ENCODE measurements around the gene QPCT. TPM values are rescaled to one million over a fixed set of nuclear protein-coding genes. Genes with fewer than 3 reads are reported as not detected.

The QPCT gene
- total RNA-seq, 4 donors from 2014 or later = 33.4 to 88.1 (median 56.0) TPM

DNA sequence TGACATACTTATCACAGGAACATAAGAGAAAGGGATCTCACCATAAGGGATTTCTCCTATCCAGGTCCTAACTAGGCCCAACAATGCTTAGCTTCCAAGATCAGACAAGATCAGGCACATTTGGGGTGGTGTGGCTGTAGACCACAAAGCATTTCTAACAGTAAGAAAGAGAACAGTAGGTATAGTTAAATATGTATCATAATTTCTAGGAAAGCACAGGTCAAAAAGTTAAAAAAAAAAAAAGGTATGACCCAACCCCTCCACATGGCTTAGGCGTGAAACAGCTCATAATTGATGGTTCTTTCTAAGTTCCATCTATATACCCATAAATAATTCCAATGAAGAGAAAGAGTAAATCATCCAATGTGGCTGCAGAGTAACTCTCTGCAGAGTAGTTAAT, 26.7 kb upstream of the QPCT start:
- WGBS, 2 donors = 85% methylated on average over 1 of the region's 1 CpG
- no peak overlapping the region for H3K4me3 ChIP-seq (ENCODE audit: low read depth, poor library complexity, severe bottlenecking)
- intact Hi-C loops (cut with DNase I; ENCODE audit: low total_unique reads) = no loop called here
- DNase-seq (ENCODE audit: low spot score in 2 of 2) = no peak
- TF ChIP-seq, protein P1, sequence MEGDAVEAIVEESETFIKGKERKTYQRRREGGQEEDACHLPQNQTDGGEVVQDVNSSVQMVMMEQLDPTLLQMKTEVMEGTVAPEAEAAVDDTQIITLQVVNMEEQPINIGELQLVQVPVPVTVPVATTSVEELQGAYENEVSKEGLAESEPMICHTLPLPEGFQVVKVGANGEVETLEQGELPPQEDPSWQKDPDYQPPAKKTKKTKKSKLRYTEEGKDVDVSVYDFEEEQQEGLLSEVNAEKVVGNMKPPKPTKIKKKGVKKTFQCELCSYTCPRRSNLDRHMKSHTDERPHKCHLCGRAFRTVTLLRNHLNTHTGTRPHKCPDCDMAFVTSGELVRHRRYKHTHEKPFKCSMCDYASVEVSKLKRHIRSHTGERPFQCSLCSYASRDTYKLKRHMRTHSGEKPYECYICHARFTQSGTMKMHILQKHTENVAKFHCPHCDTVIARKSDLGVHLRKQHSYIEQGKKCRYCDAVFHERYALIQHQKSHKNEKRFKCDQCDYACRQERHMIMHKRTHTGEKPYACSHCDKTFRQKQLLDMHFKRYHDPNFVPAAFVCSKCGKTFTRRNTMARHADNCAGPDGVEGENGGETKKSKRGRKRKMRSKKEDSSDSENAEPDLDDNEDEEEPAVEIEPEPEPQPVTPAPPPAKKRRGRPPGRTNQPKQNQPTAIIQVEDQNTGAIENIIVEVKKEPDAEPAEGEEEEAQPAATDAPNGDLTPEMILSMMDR (IDR thresholded peaks at IDR 0.05) = no peak
- TF ChIP-seq POLR2A (IDR thresholded peaks at IDR 0.05) = no peak

DNA sequence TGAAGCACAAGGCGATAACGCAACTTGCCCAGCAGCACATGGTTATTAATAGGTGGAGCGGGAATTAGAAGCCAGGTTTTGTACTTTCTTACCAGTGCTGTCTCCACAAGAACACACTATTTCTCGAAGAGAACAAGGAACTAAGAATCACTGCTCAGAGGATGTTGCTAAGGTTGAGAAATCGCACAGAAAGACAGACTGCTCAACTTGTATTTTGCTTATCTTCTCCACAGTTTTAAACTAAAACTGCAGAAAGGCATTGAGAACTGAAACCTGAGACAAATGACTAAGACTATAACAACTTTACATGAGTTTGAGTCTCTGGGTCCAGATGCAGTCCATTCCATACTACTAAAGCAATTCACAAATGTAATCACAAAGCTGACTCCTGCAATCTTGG, 26.0 kb upstream of the QPCT start:
- WGBS, 2 donors = 37 to 45% methylated on average over 5 of the region's 5 CpGs
- no peak for DNase-seq (ENCODE audit: low spot score in 2 of 2)
- H3K4me3 ChIP-seq (ENCODE audit: low read depth, poor library complexity, severe bottlenecking) = no peak overlapping the region
- TF ChIP-seq POLR2A (IDR thresholded peaks at IDR 0.05) = no peak
- TF ChIP-seq, protein P1 (IDR thresholded peaks at IDR 0.05) = no peak
- intact Hi-C loops (cut with DNase I; ENCODE audit: low total_unique reads) = no loop called here

DNA sequence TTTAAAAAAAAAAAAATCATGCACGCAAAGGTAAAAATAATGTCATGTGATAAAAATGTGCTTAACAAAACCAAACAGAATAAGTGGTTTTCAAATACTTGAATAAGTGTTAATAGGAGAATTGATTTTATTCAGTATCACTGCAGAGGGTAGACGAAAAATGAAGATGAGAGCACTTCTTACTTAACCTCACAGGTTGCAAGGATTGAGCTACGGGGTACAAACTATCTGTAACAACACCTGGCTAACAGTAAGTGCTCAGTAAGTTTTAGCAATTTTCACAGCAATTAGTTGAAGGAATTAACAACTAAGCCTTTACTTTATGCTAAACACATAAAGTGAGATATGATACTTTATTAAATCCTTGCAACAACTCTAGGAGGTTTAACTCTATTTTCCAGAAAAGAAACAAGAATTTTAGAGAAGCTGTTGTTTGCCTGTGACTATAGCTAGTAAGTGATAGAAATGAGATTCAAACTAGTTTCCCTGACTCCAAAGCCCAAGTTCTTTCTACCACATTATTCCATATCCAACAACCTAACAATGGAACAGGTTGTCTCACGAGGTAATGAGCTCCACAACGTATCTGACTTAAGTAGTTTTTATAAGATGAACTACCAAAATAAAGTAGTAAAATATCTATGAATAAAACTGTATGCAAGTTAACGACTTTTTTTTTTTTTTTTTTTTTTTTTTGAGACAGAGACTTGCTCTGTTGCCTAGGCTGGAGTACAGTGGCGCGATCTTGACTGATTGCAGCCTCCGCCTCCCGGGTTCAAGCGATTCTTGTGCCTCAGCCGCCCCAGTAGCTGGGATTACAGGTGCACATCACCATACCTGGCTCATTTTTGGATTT, 24.4 kb upstream of the QPCT start:
- WGBS, 2 donors = 90% methylated on average over 12 of the region's 12 CpGs
- DNase-seq (ENCODE audit: low spot score in 2 of 2) = no peak
- no peak overlapping the region for H3K4me3 ChIP-seq (ENCODE audit: low read depth, poor library complexity, severe bottlenecking)
- no peak for TF ChIP-seq POLR2A (IDR thresholded peaks at IDR 0.05)
- intact Hi-C loops (cut with DNase I; ENCODE audit: low total_unique reads) = no loop called here

DNA sequence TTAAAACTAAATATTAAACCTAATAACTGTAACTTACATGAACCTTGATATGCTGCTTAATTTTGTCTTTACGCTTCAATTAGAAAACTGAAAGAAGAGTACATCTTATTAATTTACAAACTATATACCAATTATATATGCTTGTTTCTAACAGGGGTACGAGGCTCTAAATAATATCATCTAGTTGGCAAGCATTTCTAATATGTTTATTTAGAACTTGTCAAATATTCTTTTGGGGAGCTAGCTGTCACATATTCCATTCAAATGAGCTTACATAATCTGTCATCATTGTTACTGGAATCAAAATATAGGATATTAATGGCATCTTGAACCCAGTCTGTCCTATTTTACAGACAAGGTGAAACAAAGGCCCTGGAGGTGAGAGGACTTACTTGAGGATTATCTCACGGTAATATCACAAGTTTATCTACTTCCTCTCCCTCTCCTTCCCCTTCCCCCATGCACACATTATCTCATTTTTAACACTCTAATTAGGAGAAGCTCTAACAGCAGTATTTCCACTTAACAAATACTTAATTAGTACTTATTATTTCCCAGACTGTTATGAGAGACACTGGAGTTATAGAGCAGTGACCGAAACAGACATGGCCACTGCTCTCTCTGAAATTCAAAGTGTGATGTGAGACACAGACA, 23.3 kb upstream of the QPCT start:
- intact Hi-C loops (cut with DNase I; ENCODE audit: low total_unique reads) = no loop called here
- TF ChIP-seq, protein P1 (IDR thresholded peaks at IDR 0.05) = no peak
- H3K4me3 ChIP-seq (ENCODE audit: low read depth, poor library complexity, severe bottlenecking) = no peak overlapping the region
- DNase-seq (ENCODE audit: low spot score in 2 of 2) = no peak
- 67 to 76% methylated on average over 4 of the region's 4 CpGs for whole genome bisulfite sequencing, 2 donors

DNA sequence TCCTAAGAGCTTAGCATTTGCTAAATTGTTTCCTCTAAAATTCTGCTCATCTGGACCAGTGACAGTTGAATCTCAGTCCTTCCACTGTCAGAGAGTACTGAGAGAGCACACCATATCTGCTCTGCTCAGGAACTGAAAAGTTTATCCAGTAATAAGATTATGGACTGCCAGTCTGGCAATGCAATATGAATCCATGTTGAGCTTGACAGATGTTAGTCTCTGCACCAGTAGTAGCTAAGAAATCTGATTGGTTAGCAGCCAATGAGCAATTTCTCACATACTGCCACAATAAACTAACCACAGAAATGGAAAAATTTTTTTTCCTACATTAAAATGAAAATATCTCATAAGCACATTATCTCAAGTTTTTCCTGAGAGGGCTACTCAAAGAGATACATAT, 22.1 kb upstream of the QPCT start:
- H3K4me3 ChIP-seq (ENCODE audit: low read depth, poor library complexity, severe bottlenecking) = no peak overlapping the region
- TF ChIP-seq, protein P1 (IDR thresholded peaks at IDR 0.05) = no peak
- no peak for TF ChIP-seq POLR2A (IDR thresholded peaks at IDR 0.05)
- intact Hi-C loops (cut with DNase I; ENCODE audit: low total_unique reads) = no loop called here
- DNase-seq (ENCODE audit: low spot score in 2 of 2) = no peak

DNA sequence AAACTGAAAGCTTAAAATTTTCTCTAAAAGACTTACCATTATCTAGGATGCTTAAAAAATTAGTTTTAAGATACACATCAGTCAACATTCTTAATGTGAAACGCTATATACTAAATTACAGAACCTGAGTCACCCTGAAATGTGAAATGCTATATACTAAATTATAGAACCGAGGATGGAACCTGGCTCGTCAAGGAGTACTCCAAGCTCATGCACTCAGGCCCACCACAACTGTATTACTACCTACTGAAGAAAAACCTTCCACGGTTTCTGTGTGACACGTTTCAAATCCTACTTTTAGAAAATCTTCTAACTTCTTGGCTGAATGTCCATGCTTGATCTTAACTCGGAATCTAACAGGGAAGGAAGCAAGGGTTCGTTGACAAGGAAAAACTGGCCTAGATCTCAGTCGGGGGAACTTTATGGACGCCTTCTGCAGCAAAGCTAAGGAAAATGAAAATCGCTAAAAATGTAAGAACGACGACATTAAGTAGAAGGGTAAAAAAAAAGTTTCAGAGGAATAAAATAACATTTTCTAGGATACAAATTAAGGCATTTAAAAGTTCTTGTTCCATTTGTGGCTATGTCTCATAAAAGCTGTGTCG, 21.2 kb upstream of the QPCT start:
- DNase-seq (ENCODE audit: low spot score in 2 of 2) = no peak
- intact Hi-C loops (cut with DNase I; ENCODE audit: low total_unique reads) = no loop called here
- H3K4me3 ChIP-seq (ENCODE audit: low read depth, poor library complexity, severe bottlenecking) = no peak overlapping the region
- no peak for TF ChIP-seq POLR2A (IDR thresholded peaks at IDR 0.05)
- TF ChIP-seq, protein P1 (IDR thresholded peaks at IDR 0.05) = no peak
- WGBS, 2 donors = 9 to 12% methylated on average over 13 of the region's 13 CpGs

Data from lower leg skin (tissue), 4 donors.